ENCODE results near the gene PA2G4.
A peak's percentile ranks its signal among the peaks of the same experiment; 100 is the strongest.

Gene PA2G4

DNA sequence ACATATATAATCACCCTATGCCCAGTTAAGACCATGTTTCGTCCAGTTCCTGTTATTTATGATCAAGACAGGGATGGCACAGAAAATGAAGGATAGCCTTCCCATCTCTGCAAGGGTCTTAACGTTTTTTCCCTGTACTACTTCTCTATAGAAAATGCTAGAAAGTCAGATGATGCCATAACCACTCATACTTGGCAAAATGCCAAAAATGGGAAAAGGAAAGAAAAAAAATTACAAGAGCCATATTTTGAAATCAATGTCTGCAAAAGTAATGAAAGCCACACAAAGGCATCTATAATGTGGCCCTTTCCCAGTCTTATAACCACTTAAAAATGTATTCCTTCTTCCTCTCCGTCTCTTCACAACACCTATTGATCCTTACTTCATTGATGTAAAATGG lies 46.2 kb downstream of the PA2G4 start:
- Histone ChIP-seq H3K9me3 (ENCODE audit: insufficient read depth, low read depth, low read length) (no peaks in the 10 kb centered on the region), H3K36me3 (ENCODE audit: control insufficient read depth in 1 of 2, insufficient read depth in 2 of 2, low read length in 2 of 2) (peaks cover 7 to 13% of the 10 kb centered on the region in 2 experiments), H3K4ac (ENCODE audit: low read depth, low read length) (no peak overlapping the region), H2BK12ac (ENCODE audit: low read length) (no peak overlapping the region), H3K27ac (ENCODE audit: low read depth, low read length) (no peak overlapping the region), H3K23ac (ENCODE audit: low read length) (no peak overlapping the region), H3K4me1 (ENCODE audit: control insufficient read depth in 1 of 2, insufficient read depth in 2 of 2, low read length in 2 of 2) (peaks cover 12 to 13% of the 10 kb centered on the region in 2 experiments), H2BK5ac (ENCODE audit: low read depth, low read length, poor library complexity) (no peak overlapping the region), H3K18ac (ENCODE audit: low read length) (no peak overlapping the region), H3K79me2 (ENCODE audit: control insufficient read depth, insufficient read depth, low read length, poor library complexity) (no peaks in the 10 kb centered on the region), H3K27me3 (ENCODE audit: insufficient read depth, low read length) (no peaks in the 10 kb centered on the region), H3K9ac (ENCODE audit: low read length) (no peak overlapping the region), H3K4me2 (ENCODE audit: low read length) (no peak overlapping the region), H3K14ac (ENCODE audit: low read length) (no peak overlapping the region), H3K79me1 (ENCODE audit: low read length) (peaks cover 9% of the 10 kb centered on the region), H3K4me3 (ENCODE audit: low read depth, low read length) (no peak overlapping the region), H2AFZ (ENCODE audit: insufficient read depth, low read length, poor library complexity) (no peak overlapping the region), H4K8ac (ENCODE audit: low read depth, low read length) (no peak overlapping the region), H2AK5ac (ENCODE audit: low read length) (no peak overlapping the region), H2BK120ac (ENCODE audit: insufficient read depth, low read length, poor library complexity) (no peak overlapping the region), H4K12ac (ENCODE audit: low read depth, low read length) (no peak overlapping the region), H4K91ac (ENCODE audit: low read depth, low read length) (no peak overlapping the region)
- no CpG with 5 or more reads among the region's 3 CpGs for WGBS (ENCODE audit: extremely low coverage, insufficient coverage, insufficient read length)
- peak in 1 of 2 donors; percentile 29 for DNase-seq

DNA sequence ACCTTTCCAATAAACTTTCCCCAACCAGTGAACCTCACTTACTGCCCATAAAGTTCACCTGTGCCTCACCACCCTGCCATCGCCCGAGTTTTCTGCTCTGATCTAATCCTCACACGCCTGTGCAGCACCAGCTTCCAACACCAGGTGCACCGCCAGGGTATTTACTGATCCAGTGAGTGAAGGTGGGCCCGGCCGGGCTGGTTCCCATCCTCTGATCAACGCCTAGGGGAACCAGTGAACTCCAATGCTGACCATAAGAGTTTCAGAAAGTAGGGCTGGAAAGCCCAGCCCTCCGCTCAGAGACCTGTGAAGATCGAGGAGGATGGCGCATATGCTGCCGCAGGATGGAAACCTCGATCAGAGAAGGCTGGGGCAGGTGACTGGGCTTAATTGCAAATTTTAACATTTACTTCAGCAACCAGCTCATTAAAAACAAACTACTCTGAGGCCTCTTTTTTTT lies 47.3 kb downstream of the PA2G4 start:
- H3K18ac ChIP-seq (ENCODE audit: low read length), result no peak overlapping the region
- DNase-seq, result peak; percentile 61 to 79

DNA sequence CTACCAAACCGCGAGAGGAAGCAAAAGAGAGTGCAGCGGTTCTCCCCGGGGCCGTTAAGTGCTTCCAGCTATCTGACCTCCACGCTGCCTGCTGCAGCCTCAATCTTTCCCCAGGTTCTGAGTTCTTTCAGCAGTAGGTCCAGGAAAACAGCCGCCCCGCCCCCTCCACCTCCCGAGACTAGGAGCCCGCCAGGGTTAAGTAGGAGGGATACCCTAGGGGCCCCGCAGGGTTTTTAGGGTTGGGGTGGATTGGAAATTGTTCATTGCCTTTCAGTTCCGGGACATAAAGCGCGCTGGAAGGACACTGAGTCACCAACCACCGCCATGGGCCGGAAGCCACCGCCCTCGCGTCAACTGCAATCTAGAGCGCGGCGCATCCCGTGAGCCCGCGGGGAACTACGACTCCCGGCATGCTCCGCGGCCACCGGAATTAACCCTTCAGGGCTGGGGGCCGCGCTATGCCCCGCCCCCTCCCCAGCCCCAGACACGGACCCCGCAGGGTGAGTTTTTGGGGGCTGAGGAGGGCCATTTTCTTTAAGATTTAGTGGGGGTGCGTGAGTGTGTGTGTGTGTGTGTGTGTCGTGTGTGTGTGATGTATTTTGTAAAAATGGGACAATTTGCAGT lies 47.9 kb downstream of the PA2G4 start, which contains the start of gene MYL6B:
TSS of gene MYL6B (plus strand) at position 456 of the 624 bp plus-strand sequence. CDS start 1,332 bp downstream, outside the sequence.
- H2BK12ac ChIP-seq (ENCODE audit: low read length), result no peak within 1 kb of the TSS
- peaks cover 11 to 17% of the 10 kb centered on the region in 2 experiments for H3K36me3 ChIP-seq (ENCODE audit: control insufficient read depth in 1 of 2, insufficient read depth in 2 of 2, low read length in 2 of 2)
- peaks cover 14% of the 10 kb centered on the region in 2 experiments for H3K4me1 ChIP-seq (ENCODE audit: control insufficient read depth in 1 of 2, insufficient read depth in 2 of 2, low read length in 2 of 2)
- H3K14ac ChIP-seq (ENCODE audit: low read length), result peak within 1 kb of the TSS; percentile 71
- H3K4me2 ChIP-seq (ENCODE audit: low read length), result peak within 1 kb of the TSS; percentile 100
- peaks cover 9% of the 10 kb centered on the region for H3K79me1 ChIP-seq (ENCODE audit: low read length)
- peak within 1 kb of the TSS; percentile 79 for H3K4me3 ChIP-seq (ENCODE audit: low read depth, low read length)
- peak within 1 kb of the TSS; percentile 92 for H4K12ac ChIP-seq (ENCODE audit: low read depth, low read length)
- DNase-seq, result peak; percentile 94 to 96
- peak within 1 kb of the TSS; percentile 75 for H2AFZ ChIP-seq (ENCODE audit: insufficient read depth, low read length, poor library complexity)
- H3K23ac ChIP-seq (ENCODE audit: low read length), result no peak within 1 kb of the TSS
- H3K27me3 ChIP-seq (ENCODE audit: insufficient read depth, low read length), result no peaks in the 10 kb centered on the region
- no peaks in the 10 kb centered on the region for H3K9me3 ChIP-seq (ENCODE audit: insufficient read depth, low read depth, low read length)
- peak within 1 kb of the TSS; percentile 44 for H3K4ac ChIP-seq (ENCODE audit: low read depth, low read length)
- H2BK120ac ChIP-seq (ENCODE audit: insufficient read depth, low read length, poor library complexity), result peak within 1 kb of the TSS; percentile 20
- H3K18ac ChIP-seq (ENCODE audit: low read length), result peak within 1 kb of the TSS; percentile 61
- H3K79me2 ChIP-seq (ENCODE audit: control insufficient read depth, insufficient read depth, low read length, poor library complexity), result peaks cover under 1% of the 10 kb centered on the region
- H3K9ac ChIP-seq (ENCODE audit: low read length), result peak within 1 kb of the TSS; percentile 88
- H2AK5ac ChIP-seq (ENCODE audit: low read length), result peak within 1 kb of the TSS; percentile 79
- WGBS (ENCODE audit: extremely low coverage, insufficient coverage, insufficient read length), result no CpG with 5 or more reads among the region's 37 CpGs
- peak within 1 kb of the TSS; percentile 61 for H3K27ac ChIP-seq (ENCODE audit: low read depth, low read length)
- H4K91ac ChIP-seq (ENCODE audit: low read depth, low read length), result peak within 1 kb of the TSS; percentile 79
- peak within 1 kb of the TSS; percentile 46 for H2BK5ac ChIP-seq (ENCODE audit: low read depth, low read length, poor library complexity)
- H4K8ac ChIP-seq (ENCODE audit: low read depth, low read length), result peak within 1 kb of the TSS; percentile 81

More for the DNA sequence above, 47.3 kb downstream of the PA2G4 start:
- Histone ChIP-seq H3K4me2 (ENCODE audit: low read length) (peak overlapping the region; percentile 100), H3K9me3 (ENCODE audit: insufficient read depth, low read depth, low read length) (no peaks in the 10 kb centered on the region), H4K91ac (ENCODE audit: low read depth, low read length) (peak overlapping the region; percentile 79), H4K12ac (ENCODE audit: low read depth, low read length) (peak overlapping the region; percentile 92), H3K9ac (ENCODE audit: low read length) (peak overlapping the region; percentile 88), H3K4me3 (ENCODE audit: low read depth, low read length) (peak overlapping the region; percentile 79), H3K4ac (ENCODE audit: low read depth, low read length) (peak overlapping the region; percentile 33), H3K27ac (ENCODE audit: low read depth, low read length) (peak overlapping the region; percentile 61), H2BK12ac (ENCODE audit: low read length) (no peak overlapping the region), H3K36me3 (ENCODE audit: control insufficient read depth in 1 of 2, insufficient read depth in 2 of 2, low read length in 2 of 2) (peaks cover 11 to 17% of the 10 kb centered on the region in 2 experiments), H3K27me3 (ENCODE audit: insufficient read depth, low read length) (no peaks in the 10 kb centered on the region), H3K14ac (ENCODE audit: low read length) (peak overlapping the region; percentile 71), H2BK5ac (ENCODE audit: low read depth, low read length, poor library complexity) (peak overlapping the region; percentile 46), H2AFZ (ENCODE audit: insufficient read depth, low read length, poor library complexity) (peak overlapping the region; percentile 75), H2BK120ac (ENCODE audit: insufficient read depth, low read length, poor library complexity) (no peak overlapping the region), H2AK5ac (ENCODE audit: low read length) (no peak overlapping the region), H3K79me2 (ENCODE audit: control insufficient read depth, insufficient read depth, low read length, poor library complexity) (no peaks in the 10 kb centered on the region), H3K79me1 (ENCODE audit: low read length) (peaks cover 9% of the 10 kb centered on the region), H3K4me1 (ENCODE audit: control insufficient read depth in 1 of 2, insufficient read depth in 2 of 2, low read length in 2 of 2) (peaks cover 12 to 13% of the 10 kb centered on the region in 2 experiments), H4K8ac (ENCODE audit: low read depth, low read length) (peak overlapping the region; percentile 81), H3K23ac (ENCODE audit: low read length) (no peak overlapping the region)
- WGBS (ENCODE audit: extremely low coverage, insufficient coverage, insufficient read length), result no CpG with 5 or more reads among the region's 12 CpGs

DNA sequence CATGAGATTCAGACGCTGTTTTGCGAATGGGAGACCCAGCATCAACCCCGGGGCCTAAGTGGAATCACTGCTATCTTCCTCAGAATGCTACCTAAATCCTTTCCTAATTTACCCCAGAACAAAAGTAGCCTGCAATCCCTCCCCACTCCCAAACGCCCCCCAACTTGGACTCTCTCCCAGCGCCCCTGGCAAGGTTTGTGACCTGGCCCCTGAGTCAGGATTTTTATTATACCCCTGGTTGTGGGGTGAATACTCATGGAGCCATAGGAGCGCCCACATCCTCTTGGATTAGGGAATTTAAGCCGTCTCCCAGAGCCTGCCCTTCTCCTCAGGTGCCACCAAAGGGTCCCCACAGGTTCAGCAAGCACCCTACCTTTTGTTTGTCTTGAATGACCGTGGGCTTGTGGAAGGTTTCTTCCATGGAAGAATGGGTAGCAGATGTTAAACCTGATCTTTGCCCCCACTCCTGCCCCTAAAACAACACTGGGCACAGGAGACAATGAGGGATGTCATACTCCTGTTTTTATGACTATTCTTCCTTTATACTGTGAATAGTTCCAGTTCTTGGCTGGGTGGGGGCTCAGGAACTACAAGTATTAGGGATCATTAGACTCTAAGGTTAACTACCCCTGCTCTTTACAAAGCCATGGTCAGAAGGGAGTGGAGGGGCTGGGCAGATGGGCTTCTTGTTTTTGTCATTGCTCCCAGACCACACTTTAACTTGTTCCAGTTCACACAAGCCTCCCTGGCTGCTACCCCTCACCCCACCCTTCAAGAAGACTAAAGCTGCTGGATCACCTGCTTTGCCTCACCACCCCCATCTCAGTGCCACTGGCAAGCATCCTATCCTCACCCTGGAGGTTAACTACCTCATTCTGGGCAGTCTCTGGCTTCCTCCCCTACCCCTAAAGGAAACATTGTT lies 48.7 kb downstream of the PA2G4 start:
- Histone ChIP-seq H3K18ac (ENCODE audit: low read length) (peak overlapping the region; percentile 61), H4K91ac (ENCODE audit: low read depth, low read length) (peak overlapping the region; percentile 67), H2BK120ac (ENCODE audit: insufficient read depth, low read length, poor library complexity) (peak overlapping the region; percentile 20), H2BK12ac (ENCODE audit: low read length) (no peak overlapping the region), H3K27me3 (ENCODE audit: insufficient read depth, low read length) (no peaks in the 10 kb centered on the region), H3K4me3 (ENCODE audit: low read depth, low read length) (peak overlapping the region; percentile 79), H3K9ac (ENCODE audit: low read length) (peak overlapping the region; percentile 84), H3K9me3 (ENCODE audit: insufficient read depth, low read depth, low read length) (no peaks in the 10 kb centered on the region), H3K4ac (ENCODE audit: low read depth, low read length) (peak overlapping the region; percentile 44), H2AK5ac (ENCODE audit: low read length) (peak overlapping the region; percentile 79), H3K27ac (ENCODE audit: low read depth, low read length) (no peak overlapping the region), H3K23ac (ENCODE audit: low read length) (no peak overlapping the region), H3K36me3 (ENCODE audit: control insufficient read depth in 1 of 2, insufficient read depth in 2 of 2, low read length in 2 of 2) (peaks cover 11 to 17% of the 10 kb centered on the region in 2 experiments), H3K79me1 (ENCODE audit: low read length) (peaks cover 13% of the 10 kb centered on the region), H3K79me2 (ENCODE audit: control insufficient read depth, insufficient read depth, low read length, poor library complexity) (peaks cover 2% of the 10 kb centered on the region), H4K8ac (ENCODE audit: low read depth, low read length) (peak overlapping the region; percentile 62), H3K14ac (ENCODE audit: low read length) (peak overlapping the region; percentile 59), H3K4me1 (ENCODE audit: control insufficient read depth in 1 of 2, insufficient read depth in 2 of 2, low read length in 2 of 2) (peaks cover 17% of the 10 kb centered on the region in 2 experiments), H3K4me2 (ENCODE audit: low read length) (peak overlapping the region; percentile 100), H4K12ac (ENCODE audit: low read depth, low read length) (peak overlapping the region; percentile 49), H2AFZ (ENCODE audit: insufficient read depth, low read length, poor library complexity) (peak overlapping the region; percentile 35), H2BK5ac (ENCODE audit: low read depth, low read length, poor library complexity) (no peak overlapping the region)
- no peak for DNase-seq
- no CpG with 5 or more reads among the region's 8 CpGs for WGBS (ENCODE audit: extremely low coverage, insufficient coverage, insufficient read length)

All from trophoblast cell (in vitro differentiated cells and primary cell).